Measurements from ENCODE around the gene EGFL8. TPM values are rescaled to one million over a fixed set of nuclear protein-coding genes. Genes with fewer than 3 reads are reported as not detected.
A peak's percentile ranks its signal among the peaks of the same experiment; 100 is the strongest.

Gene EGFL8
- total and polyA plus RNA-seq, 9 of the 15 experiments (the other 6 are each of a cell fraction or from before 2014, with no cell fraction given) = 2.2 to 47.4 (median 14.2) TPM

DNA sequence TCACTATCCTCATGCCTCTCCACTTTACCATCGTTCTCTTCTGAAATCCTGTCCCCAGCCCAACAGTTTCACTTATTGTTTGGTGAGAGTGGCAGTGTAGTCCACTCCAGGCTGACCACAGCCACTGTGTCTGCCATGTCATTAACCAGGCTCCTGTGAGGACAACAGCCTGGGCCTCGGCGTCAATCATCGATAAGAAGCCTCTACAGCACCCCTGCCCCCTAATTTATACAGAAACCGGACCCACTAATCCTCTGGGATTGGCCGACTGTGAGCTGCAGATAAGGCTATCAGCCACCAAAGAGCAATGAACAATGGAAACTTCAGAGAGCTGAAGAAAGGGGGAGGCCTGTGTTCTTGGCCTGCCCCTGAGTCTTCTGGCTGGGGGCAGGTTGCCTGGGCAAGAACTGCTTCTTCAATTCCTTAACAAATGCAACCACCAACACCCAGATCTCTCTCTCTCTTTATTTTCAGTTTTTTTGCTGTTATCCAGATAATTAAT lies 3.4 kb downstream of the EGFL8 start (continued):
- TF ChIP-seq, protein P1, sequence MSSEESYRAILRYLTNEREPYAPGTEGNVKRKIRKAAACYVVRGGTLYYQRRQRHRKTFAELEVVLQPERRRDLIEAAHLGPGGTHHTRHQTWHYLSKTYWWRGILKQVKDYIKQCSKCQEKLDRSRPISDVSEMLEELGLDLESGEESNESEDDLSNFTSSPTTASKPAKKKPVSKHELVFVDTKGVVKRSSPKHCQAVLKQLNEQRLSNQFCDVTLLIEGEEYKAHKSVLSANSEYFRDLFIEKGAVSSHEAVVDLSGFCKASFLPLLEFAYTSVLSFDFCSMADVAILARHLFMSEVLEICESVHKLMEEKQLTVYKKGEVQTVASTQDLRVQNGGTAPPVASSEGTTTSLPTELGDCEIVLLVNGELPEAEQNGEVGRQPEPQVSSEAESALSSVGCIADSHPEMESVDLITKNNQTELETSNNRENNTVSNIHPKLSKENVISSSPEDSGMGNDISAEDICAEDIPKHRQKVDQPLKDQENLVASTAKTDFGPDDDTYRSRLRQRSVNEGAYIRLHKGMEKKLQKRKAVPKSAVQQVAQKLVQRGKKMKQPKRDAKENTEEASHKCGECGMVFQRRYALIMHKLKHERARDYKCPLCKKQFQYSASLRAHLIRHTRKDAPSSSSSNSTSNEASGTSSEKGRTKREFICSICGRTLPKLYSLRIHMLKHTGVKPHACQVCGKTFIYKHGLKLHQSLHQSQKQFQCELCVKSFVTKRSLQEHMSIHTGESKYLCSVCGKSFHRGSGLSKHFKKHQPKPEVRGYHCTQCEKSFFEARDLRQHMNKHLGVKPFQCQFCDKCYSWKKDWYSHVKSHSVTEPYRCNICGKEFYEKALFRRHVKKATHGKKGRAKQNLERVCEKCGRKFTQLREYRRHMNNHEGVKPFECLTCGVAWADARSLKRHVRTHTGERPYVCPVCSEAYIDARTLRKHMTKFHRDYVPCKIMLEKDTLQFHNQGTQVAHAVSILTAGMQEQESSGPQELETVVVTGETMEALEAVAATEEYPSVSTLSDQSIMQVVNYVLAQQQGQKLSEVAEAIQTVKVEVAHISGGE (CRISPR knock-in tag; IDR thresholded peaks at IDR 0.05) = peak in 1 of 3 experiments; percentile 82; a peak in 2 of 6 replicates
- TF ChIP-seq FOXA3 (CRISPR knock-in tag; conservative IDR thresholded peaks at IDR 0.05 in 1 of 2, IDR thresholded peaks at IDR 0.05 in 1 of 2) (no peak), CREM (IDR thresholded peaks at IDR 0.05; ENCODE audit: low read depth) (peak; percentile 83), ESRRB (CRISPR knock-in tag; IDR thresholded peaks at IDR 0.05; ENCODE audit: borderline replicate concordance) (no peak), MYBL2 (IDR thresholded peaks at IDR 0.05; ENCODE audit: low read depth) (no peak), MYBL2 (CRISPR knock-in tag; IDR thresholded peaks at IDR 0.05; ENCODE audit: borderline replicate concordance) (no peak), SMC3 (conservative IDR thresholded peaks at IDR 0.05; ENCODE audit: insufficient read depth, low read depth, low read length) (no peak), HIVEP1 (CRISPR knock-in tag; IDR thresholded peaks at IDR 0.05) (no peak), MBD1 (CRISPR knock-in tag; IDR thresholded peaks at IDR 0.05) (no peak), LEF1 (IDR thresholded peaks at IDR 0.05) (peak; percentile 97), USF2 (CRISPR knock-in tag; IDR thresholded peaks at IDR 0.05) (no peak), CTBP1 (IDR thresholded peaks at IDR 0.05; ENCODE audit: borderline replicate concordance) (no peak; the same call in 1 of the 2 replicates), ZNF354B (CRISPR knock-in tag; IDR thresholded peaks at IDR 0.05) (peak; percentile 33; the same call in 1 of the 2 replicates), TFAM (CRISPR knock-in tag; conservative IDR thresholded peaks at IDR 0.05) (no peak)
- TF ChIP-seq, protein P2, sequence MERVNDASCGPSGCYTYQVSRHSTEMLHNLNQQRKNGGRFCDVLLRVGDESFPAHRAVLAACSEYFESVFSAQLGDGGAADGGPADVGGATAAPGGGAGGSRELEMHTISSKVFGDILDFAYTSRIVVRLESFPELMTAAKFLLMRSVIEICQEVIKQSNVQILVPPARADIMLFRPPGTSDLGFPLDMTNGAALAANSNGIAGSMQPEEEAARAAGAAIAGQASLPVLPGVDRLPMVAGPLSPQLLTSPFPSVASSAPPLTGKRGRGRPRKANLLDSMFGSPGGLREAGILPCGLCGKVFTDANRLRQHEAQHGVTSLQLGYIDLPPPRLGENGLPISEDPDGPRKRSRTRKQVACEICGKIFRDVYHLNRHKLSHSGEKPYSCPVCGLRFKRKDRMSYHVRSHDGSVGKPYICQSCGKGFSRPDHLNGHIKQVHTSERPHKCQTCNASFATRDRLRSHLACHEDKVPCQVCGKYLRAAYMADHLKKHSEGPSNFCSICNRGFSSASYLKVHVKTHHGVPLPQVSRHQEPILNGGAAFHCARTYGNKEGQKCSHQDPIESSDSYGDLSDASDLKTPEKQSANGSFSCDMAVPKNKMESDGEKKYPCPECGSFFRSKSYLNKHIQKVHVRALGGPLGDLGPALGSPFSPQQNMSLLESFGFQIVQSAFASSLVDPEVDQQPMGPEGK (CRISPR knock-in tag; IDR thresholded peaks at IDR 0.05; ENCODE audit: borderline replicate concordance) = 0 out of 2 replicates have a peak, but pooled peaks have one; percentile 24
- TF ChIP-seq, protein P3, sequence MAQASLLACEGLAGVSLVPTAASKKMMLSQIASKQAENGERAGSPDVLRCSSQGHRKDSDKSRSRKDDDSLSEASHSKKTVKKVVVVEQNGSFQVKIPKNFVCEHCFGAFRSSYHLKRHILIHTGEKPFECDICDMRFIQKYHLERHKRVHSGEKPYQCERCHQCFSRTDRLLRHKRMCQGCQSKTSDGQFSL (CRISPR knock-in tag; IDR thresholded peaks at IDR 0.05) = no peak
- TF ChIP-seq, protein P3 (tag; IDR thresholded peaks at IDR 0.05) = no peak; a peak in 1 of 4 replicates

Measured in K562 (cell line).